ENCODE data around the gene C1orf159.

DNA sequence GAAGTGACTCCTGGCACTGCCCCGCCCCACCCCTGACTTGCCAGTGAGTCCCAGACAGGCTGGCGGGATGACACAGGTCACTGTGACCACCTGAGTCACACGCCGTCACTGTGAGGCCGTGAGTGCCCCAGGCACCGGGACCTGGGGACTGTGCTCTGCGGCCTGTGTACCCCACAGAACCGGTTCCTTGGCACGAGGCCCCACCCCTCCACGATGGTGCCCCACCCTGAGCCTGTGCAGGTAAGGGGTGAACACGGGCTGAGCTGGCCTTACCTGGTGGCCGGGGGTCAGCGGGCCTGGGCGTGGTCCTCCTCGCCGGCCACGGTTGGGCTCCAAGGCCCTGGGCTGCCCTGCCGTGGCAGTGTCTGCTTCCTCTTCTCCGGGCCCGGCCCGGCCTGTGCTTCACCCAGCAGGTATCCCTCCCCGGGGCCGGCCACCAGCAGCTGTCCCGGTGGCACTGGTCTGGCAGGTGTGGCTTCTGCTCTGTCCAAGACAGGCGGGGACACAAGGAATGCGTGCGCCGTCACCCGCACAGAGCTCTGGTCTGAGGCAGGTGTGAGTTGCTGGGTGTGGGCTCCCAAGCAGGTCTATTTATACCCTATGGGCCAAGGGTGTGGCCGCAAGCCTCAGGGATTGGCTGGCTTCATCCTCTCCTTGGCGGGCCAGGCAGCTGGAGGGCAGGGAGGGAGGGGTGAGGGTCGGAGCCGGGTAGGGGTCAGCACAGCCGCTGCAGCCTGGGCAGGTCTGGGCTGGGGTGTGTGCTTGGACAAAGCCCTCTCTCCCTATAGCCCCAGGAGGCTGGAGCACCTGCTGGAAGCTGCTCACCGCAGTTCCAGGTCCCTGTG lies 41.9 kb downstream of the C1orf159 start, which contains the start of gene RNF223:
- TF ChIP-seq RUNX1 (IDR thresholded peaks at IDR 0.05; ENCODE audit: low read depth) (no peak), ZFP1 (CRISPR knock-in tag; IDR thresholded peaks at IDR 0.05) (no peak), RAD51 (IDR thresholded peaks at IDR 0.05; ENCODE audit: borderline replicate concordance, low read depth) (no peak), FOXP1 (CRISPR knock-in tag; IDR thresholded peaks at IDR 0.05) (no peak), POLR2A (conservative IDR thresholded peaks at IDR 0.05) (no peak), TRIM28 (IDR thresholded peaks at IDR 0.05) (no peak), ZNF830 (CRISPR knock-in tag; IDR thresholded peaks at IDR 0.05) (no peak)
- TF ChIP-seq, protein P1, sequence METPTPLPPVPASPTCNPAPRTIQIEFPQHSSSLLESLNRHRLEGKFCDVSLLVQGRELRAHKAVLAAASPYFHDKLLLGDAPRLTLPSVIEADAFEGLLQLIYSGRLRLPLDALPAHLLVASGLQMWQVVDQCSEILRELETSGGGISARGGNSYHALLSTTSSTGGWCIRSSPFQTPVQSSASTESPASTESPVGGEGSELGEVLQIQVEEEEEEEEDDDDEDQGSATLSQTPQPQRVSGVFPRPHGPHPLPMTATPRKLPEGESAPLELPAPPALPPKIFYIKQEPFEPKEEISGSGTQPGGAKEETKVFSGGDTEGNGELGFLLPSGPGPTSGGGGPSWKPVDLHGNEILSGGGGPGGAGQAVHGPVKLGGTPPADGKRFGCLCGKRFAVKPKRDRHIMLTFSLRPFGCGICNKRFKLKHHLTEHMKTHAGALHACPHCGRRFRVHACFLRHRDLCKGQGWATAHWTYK (CRISPR knock-in tag; IDR thresholded peaks at IDR 0.05) = no peak
- TF ChIP-seq, protein P2, sequence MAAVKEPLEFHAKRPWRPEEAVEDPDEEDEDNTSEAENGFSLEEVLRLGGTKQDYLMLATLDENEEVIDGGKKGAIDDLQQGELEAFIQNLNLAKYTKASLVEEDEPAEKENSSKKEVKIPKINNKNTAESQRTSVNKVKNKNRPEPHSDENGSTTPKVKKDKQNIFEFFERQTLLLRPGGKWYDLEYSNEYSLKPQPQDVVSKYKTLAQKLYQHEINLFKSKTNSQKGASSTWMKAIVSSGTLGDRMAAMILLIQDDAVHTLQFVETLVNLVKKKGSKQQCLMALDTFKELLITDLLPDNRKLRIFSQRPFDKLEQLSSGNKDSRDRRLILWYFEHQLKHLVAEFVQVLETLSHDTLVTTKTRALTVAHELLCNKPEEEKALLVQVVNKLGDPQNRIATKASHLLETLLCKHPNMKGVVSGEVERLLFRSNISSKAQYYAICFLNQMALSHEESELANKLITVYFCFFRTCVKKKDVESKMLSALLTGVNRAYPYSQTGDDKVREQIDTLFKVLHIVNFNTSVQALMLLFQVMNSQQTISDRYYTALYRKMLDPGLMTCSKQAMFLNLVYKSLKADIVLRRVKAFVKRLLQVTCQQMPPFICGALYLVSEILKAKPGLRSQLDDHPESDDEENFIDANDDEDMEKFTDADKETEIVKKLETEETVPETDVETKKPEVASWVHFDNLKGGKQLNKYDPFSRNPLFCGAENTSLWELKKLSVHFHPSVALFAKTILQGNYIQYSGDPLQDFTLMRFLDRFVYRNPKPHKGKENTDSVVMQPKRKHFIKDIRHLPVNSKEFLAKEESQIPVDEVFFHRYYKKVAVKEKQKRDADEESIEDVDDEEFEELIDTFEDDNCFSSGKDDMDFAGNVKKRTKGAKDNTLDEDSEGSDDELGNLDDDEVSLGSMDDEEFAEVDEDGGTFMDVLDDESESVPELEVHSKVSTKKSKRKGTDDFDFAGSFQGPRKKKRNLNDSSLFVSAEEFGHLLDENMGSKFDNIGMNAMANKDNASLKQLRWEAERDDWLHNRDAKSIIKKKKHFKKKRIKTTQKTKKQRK (IDR thresholded peaks at IDR 0.05; ENCODE audit: borderline replicate concordance, low read depth, low read length) = no peak
- TF ChIP-seq, protein P3, sequence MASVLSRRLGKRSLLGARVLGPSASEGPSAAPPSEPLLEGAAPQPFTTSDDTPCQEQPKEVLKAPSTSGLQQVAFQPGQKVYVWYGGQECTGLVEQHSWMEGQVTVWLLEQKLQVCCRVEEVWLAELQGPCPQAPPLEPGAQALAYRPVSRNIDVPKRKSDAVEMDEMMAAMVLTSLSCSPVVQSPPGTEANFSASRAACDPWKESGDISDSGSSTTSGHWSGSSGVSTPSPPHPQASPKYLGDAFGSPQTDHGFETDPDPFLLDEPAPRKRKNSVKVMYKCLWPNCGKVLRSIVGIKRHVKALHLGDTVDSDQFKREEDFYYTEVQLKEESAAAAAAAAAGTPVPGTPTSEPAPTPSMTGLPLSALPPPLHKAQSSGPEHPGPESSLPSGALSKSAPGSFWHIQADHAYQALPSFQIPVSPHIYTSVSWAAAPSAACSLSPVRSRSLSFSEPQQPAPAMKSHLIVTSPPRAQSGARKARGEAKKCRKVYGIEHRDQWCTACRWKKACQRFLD (CRISPR knock-in tag; IDR thresholded peaks at IDR 0.05) = no peak
